ENCODE measurements around the gene CC2D2B.
"Not testable (repeated sequence)": the region's sequence is repeated elsewhere in the genome, so short reads cannot be mapped to it uniquely, and the experiment has no call there.

Gene CC2D2B

DNA sequence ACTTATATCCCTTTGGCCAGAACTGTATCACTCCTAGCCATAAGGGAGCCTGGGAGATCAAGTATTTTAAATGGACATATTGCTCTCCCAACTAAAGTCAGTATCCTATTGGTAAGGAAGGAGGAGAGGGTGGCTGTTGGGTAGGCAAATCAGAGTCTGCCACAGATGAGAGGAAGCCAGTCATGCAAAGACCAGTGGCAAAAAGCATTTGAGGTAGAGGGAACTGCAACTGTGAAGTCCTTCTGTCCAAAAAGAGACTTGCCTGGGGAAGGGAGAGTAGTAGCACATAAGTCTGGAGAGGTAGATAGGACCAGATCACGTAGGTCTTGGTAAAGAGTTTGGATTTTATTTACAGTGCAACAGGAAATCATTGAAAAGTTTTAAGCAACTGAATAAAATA, 126.8 kb downstream of the CC2D2B start:
- Mint-ChIP-seq H3K9me3 (no peaks in the 10 kb centered on the region), H3K27ac (no peak overlapping the region), H3K4me3 (no peak overlapping the region), H3K27me3 (peaks cover 15% of the 10 kb centered on the region), H3K36me3 (ENCODE audit: low read depth) (no peaks in the 10 kb centered on the region), H3K4me1 (no peaks in the 10 kb centered on the region)
- no peak for DNase-seq
- ATAC-seq: no peak

DNA sequence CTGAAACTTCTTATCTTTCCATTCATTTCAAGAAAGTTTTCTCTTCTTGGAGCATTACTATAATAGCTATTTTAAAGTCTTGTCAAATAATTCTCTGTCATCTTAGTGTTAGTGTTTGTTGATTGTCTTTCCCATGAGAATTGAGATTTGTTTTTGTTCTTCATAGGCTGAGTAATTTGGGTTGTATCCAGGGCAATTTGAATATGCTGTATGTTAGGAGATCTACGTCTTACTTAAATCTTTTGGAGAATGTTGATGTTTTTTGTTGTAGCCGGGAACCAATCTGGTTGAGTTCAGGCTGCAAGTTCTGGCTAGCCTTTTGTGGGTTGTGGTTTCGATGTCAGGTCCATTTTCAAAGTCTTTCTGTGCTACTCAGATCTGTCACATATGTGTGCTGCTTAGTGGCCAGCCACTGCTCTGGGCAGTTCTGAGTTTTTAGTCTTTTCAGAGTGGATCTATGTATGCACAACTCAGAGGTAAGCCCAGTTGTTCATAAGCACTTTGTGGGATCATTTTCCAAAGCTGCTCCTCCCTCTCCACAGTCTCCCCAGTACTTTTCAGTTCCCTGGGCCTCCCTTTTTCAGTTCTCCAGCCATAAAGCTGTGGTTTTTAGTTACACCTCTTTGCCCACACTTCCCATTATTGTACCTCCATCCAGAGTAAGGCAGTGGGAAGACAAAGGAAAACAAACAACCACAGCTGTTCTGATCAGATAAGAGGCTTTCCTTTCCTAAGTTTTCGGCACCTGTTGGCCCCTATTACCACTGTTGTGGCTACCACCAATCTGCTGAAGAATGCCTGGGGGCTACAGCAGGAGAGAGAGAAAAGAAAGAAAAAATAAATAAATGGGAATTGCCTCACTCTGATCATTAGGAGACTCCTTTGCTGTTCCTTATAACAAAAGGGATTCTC, 131.0 kb downstream of the CC2D2B start:
- no peak overlapping the region for H3K27ac Mint-ChIP-seq
- no peak for ATAC-seq
- no peaks in the 10 kb centered on the region for H3K36me3 Mint-ChIP-seq (ENCODE audit: low read depth)
- DNase-seq: no peak
- H3K9me3 Mint-ChIP-seq: no peaks in the 10 kb centered on the region
- H3K27me3 Mint-ChIP-seq: peaks cover 15% of the 10 kb centered on the region
- H3K4me3 Mint-ChIP-seq: no peak overlapping the region
- peaks cover 8% of the 10 kb centered on the region for H3K4me1 Mint-ChIP-seq

DNA sequence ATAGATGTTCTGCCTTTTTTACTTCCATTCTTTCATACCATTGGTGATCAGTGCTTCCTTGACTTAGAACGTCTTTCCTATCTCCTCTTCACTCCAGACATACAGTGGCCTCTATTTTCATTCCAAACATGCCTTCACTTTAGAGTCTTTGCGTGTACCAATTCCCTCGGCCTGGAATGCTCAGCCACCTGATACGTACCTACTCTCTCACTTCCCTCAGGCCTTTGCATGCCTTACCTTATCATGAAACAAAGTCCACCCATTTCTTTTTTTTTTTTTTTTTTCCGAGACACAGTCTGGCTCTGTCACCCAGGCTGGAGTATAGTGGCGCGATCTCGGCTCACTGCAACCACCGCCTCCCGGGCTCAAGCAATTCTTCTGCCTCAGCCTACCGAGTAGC, 133.4 kb downstream of the CC2D2B start:
- Mint-ChIP-seq H3K27me3 (peaks cover 15% of the 10 kb centered on the region), H3K4me3 (no peak overlapping the region), H3K4me1 (peaks cover 26% of the 10 kb centered on the region), H3K27ac (no peak overlapping the region), H3K9me3 (no peaks in the 10 kb centered on the region), H3K36me3 (ENCODE audit: low read depth) (peaks cover 9% of the 10 kb centered on the region)
- no peak for DNase-seq
- ATAC-seq: no peak

DNA sequence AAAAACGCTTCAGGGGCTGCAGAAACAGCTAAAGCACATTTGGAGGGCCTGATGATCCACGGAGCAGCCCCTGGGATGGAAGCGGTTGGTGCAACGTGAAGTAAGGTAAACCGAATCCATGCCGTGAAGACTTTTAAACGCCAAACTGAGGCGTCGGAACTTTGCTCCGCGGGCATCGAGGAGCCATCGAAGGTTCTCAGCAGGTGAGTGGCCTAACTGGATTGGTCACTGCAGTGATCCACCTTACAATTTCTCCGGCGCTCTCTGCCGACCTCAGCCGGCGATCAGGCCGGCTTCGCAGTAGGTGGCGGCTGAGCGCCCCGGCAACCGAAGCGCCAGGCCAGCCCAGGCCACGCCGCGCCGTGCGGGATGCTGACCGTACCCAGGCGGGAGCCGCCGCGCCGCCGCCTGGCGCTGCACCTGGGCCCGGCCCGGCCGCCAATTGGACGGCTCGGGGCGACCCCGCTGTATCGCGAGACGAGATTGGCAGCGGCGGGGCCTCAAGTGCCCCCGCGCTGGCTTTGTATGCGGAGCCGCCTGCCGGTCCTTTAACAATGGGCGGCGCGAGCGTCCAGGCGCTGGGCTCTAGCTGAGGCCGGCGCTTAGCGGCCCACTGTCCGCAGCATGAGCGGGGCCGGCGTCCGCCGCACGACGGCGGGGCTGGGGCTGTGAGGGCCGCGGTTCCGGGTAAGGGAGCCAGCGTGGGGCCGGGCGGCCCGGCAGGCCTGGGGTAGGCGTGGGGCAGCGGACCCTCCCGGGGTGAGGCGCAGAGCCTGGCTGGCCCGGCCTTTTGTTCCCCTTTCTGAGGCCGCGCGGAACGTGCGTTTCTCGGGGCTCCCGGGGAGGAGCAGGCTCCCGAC, 135.5 kb downstream of the CC2D2B start, which contains the start of gene CCNJ:
Gene CCNJ (plus strand): TSS at position 551 of the 860 bp plus-strand sequence. CDS start 811 bp downstream, outside the sequence.
- Mint-ChIP-seq H3K27me3 (peaks cover 4% of the 10 kb centered on the region), H3K4me3 (peak within 1 kb of the TSS; percentile 91), H3K4me1 (peaks cover 41% of the 10 kb centered on the region), H3K36me3 (ENCODE audit: low read depth) (peaks cover 26% of the 10 kb centered on the region), H3K27ac (peak within 1 kb of the TSS; percentile 75), H3K9me3 (no peaks in the 10 kb centered on the region)
- ATAC-seq: peak; percentile 95
- peak; percentile 84 for DNase-seq

DNA sequence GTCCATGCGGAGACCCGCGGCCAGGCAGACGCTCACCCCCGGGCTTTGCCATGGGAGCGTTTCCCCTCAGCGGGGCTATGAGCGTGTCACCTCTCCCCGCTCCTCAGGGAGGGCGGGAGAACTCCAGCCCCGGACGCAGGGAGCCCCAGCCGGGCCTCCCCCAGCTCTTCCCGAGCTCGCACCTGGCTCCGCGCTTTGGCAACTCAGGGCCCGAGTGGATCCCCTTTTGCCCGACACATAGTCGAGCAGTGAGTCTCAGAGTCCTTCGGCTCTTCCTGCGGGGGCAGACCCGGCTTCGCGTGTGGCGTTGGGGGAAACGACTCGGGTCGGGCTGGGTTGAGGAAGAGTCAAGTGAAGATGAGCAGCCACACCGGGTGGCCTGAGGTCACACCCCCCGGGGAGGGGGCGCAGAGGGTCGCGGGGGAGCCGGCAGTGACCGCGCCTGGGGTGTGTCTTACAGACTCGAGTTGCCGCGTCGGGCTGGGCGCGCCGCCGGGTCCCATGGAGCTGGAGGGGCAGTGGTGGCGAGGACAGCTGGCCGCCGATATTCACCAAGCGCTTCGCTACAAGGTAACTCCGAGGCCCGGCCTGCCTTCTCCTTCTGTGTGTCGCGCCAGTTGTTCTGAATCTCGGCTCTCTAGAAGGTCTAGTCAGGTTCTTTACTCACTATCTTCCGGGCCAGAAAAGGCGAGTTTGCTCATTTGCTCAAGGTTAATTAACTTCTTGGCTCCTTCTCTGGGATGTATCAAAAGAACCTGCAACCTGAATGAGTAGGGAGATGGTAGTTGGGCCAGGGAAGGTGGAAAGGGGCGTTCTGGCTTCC, 136.3 kb downstream of the CC2D2B start:
- peak; percentile 52 for DNase-seq
- Mint-ChIP-seq H3K27me3 (no peaks in the 10 kb centered on the region), H3K4me3 (peak overlapping the region; percentile 91), H3K27ac (peak overlapping the region; percentile 75), H3K36me3 (ENCODE audit: low read depth) (peaks cover 30% of the 10 kb centered on the region), H3K4me1 (peaks cover 47% of the 10 kb centered on the region), H3K9me3 (no peaks in the 10 kb centered on the region)
- peak; percentile 43 for ATAC-seq

DNA sequence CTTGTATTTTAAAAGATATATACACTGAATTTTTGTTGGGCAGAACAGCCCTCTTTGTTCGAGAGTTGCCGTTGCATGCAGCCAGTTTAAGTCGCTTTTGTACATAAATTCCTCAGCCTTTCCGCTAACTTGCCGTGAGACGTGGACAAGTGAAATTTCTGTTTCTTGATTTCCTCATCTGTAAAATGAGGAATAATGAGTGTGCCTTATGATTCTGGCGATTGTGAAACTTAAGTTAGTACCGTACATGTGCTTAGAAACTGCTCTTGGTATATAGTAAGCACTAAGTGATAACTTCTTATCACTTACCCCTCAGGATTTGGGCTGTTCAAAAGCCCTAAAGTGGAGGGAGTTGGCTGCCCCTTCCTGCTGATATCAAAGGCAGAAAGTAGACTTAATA, 137.0 kb downstream of the CC2D2B start:
- Mint-ChIP-seq H3K36me3 (ENCODE audit: low read depth) (peaks cover 33% of the 10 kb centered on the region), H3K4me1 (peaks cover 49% of the 10 kb centered on the region), H3K27ac (peak overlapping the region; percentile 66), H3K27me3 (no peaks in the 10 kb centered on the region), H3K4me3 (peak overlapping the region; percentile 91), H3K9me3 (no peaks in the 10 kb centered on the region)
- ATAC-seq (no peak), DNase-seq (no peak)

DNA sequence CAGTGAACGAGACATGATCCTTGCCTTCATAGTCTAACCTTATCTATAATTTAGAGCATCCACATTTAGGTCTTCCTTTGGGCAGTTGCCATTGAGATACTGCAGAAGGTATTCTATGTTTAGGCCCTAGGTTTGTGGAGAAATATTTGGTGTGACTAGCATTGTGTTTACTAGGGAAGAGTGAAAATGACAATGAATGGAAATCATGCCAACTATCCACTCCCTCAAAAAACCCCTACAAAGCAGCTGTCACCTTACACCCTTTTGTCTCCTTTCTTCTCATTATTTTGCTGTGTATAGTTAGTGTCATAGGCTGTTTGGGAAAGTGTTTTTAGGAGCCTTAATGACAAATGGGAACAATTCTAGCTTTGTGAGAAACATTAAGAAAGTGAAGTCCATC, 138.8 kb downstream of the CC2D2B start:
- ATAC-seq: no peak
- Mint-ChIP-seq H3K27me3 (no peaks in the 10 kb centered on the region), H3K36me3 (ENCODE audit: low read depth) (peaks cover 49% of the 10 kb centered on the region), H3K9me3 (no peaks in the 10 kb centered on the region), H3K4me3 (no peak overlapping the region), H3K4me1 (peaks cover 51% of the 10 kb centered on the region), H3K27ac (no peak overlapping the region)
- DNase-seq: no peak

DNA sequence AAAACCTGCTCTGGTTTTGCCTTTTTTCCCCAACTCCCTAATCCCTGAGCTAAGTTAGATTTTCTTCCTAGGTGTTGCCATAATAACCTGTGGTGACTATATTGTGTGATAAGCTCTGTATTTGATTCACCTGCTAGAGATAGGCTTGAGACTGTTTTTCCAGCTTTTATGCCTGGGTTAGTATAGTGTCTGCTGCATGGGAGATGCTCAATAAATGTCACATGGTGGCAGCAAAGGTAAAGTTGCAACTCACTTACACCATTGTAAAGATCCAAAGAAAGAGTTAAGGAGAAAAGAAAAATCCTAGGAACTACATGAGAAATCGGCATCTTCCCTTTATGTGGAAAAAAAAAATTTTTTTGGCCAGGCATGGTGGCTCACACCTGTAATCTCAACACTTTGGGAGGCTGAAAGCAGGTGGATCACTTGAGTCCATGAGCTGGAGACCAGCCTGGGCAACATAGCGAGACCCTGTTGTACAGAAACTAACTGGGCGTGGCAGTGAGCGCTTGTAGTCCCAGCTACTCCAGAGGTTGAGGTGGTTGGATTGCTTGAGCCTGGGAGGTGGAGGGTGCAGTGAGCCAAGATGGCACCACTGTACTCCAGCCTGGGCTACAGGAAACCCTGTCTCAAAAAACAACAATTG, 139.4 kb downstream of the CC2D2B start:
- peaks cover 54% of the 10 kb centered on the region for H3K36me3 Mint-ChIP-seq (ENCODE audit: low read depth)
- DNase-seq: no peak
- H3K4me1 Mint-ChIP-seq: peaks cover 55% of the 10 kb centered on the region
- ATAC-seq: no peak
- no peaks in the 10 kb centered on the region for H3K9me3 Mint-ChIP-seq
- H3K27ac Mint-ChIP-seq: no peak overlapping the region
- no peaks in the 10 kb centered on the region for H3K27me3 Mint-ChIP-seq
- no peak overlapping the region for H3K4me3 Mint-ChIP-seq

DNA sequence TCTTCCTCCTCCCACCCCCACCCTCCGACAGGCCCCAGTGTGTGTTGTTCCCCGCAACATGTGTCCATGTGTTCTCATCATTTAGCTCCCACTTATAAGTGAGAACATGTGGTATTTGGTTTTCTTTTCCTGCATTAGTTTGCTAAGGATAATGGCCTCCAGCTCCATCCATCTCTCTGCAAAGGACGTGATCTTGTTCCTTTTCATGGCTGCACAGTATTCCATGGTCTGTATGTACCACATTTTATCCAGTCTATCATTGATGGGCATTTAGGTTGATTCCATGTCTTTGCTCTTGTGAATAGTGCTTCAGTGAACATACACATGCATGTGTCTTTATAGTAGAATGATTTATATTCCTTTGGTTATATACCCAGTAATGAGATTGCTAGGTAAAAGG, 140.2 kb downstream of the CC2D2B start:
- H3K4me3 Mint-ChIP-seq, ATAC-seq, H3K27me3 Mint-ChIP-seq, H3K27ac Mint-ChIP-seq, DNase-seq, H3K9me3 Mint-ChIP-seq: not testable (repeated sequence)
- H3K36me3 Mint-ChIP-seq (ENCODE audit: low read depth): peaks cover 62% of the 10 kb centered on the region
- H3K4me1 Mint-ChIP-seq: peaks cover 50% of the 10 kb centered on the region

DNA sequence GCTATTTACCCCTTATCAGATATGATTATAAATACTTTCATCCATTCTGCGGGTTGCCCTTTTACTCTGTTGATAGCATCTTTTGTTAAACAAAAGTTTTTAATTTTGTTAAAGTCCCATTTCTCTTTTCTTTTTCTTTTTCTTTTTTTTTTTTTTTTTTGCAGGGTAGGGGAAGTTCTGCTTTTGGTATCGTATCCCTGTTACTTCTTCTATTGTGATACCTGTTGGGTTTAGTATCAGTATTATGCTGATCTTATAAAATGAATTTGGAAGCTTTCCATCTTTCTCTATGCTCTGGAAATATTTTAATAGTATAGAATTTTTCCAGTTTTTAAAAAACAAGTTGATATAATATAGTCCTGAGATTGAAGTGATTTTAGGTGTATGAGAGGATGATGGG, 141.6 kb downstream of the CC2D2B start:
- Mint-ChIP-seq H3K27ac (no peak overlapping the region), H3K36me3 (ENCODE audit: low read depth) (peaks cover 66% of the 10 kb centered on the region), H3K4me3 (no peak overlapping the region), H3K4me1 (peaks cover 52% of the 10 kb centered on the region), H3K9me3 (no peaks in the 10 kb centered on the region), H3K27me3 (no peaks in the 10 kb centered on the region)
- no peak for DNase-seq
- no peak for ATAC-seq

DNA sequence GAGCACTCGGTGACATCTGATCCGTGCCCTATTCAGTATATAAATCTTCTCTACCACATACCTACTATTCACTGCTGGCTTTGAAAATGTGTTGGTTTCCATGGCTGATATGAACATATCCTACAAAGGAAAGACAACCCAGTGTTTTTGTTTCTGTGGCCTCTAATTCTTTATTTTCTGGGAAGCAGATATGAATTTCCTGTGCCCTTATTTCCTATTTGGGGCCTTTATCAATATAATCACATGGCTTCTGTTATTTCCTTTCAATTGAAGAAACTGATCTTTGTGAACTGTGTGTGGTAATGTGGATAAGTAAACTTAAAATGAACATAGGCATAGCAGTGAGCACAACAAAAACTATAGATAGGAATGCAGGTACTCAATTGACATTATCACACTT, 146.2 kb downstream of the CC2D2B start:
- no peak for ATAC-seq
- Mint-ChIP-seq H3K9me3 (no peaks in the 10 kb centered on the region), H3K4me1 (peaks cover 18% of the 10 kb centered on the region), H3K27me3 (no peaks in the 10 kb centered on the region), H3K36me3 (ENCODE audit: low read depth) (peaks cover 62% of the 10 kb centered on the region), H3K4me3 (no peak overlapping the region), H3K27ac (no peak overlapping the region)
- no peak for DNase-seq

DNA sequence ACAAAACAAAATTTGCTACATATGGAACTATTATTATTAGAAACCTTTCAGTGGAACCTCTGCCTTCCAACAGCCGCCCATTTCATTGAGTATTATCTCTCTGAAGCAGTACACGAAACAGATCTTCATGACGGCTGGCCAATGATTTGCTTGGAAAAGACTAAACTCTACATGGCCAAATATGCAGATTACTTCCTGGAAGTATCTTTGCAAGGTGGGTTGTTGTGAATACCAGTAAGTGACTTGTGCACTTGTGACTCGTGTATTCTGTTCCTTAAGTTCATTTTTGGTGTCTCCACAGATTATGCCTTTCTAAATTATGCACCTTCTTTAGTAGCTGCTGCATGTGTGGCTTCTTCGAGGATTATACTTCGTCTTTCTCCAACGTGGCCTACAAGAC, 149.0 kb downstream of the CC2D2B start:
- Mint-ChIP-seq H3K27me3 (no peaks in the 10 kb centered on the region), H3K36me3 (ENCODE audit: low read depth) (peaks cover 59% of the 10 kb centered on the region), H3K27ac (no peak overlapping the region), H3K9me3 (no peaks in the 10 kb centered on the region), H3K4me1 (peaks cover 11% of the 10 kb centered on the region), H3K4me3 (no peak overlapping the region)
- DNase-seq (no peak), ATAC-seq (no peak)

DNA sequence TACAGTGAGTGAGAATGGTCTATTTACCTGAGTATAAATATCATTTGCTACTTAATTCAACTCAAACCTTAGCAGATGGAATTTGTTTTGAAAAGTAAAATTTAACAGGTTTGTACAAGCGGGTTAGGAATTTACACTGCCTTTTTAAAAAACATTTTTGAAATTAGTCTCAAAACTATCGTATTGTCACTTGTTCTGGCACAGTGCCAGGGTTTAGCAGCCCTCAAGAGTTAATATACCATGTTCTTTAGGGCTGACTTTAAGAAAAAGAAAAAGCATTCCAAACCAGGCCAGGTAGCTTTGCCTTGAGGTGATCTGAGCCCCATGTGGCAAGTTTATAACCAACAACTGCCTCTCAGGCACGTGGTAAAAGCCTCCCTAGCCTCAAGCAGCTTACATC, 153.5 kb downstream of the CC2D2B start:
- Mint-ChIP-seq H3K4me3 (no peak overlapping the region), H3K4me1 (peaks cover 17% of the 10 kb centered on the region), H3K9me3 (no peaks in the 10 kb centered on the region), H3K27me3 (no peaks in the 10 kb centered on the region), H3K36me3 (ENCODE audit: low read depth) (peaks cover 51% of the 10 kb centered on the region), H3K27ac (no peak overlapping the region)
- DNase-seq (no peak), ATAC-seq (no peak)

DNA sequence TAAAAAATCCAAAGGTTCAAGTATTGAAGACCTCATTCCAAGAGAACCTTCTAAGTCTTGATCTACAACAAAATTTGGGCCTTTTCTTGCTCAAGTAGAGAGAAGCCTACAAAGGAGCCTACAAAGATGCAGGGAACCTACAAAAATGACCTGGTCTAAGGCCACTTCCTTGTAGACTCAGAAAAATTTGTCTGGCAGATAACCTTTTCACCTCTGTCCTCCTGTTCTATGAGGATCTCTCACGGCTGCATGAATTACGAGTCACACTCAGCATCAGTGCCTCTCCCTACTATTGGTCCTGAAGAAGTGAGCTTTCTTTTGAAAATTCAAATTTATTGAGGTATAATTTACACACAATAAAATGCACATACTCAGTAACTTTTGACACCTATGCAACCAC, 164.9 kb downstream of the CC2D2B start:
- no peak for DNase-seq
- Mint-ChIP-seq H3K4me3 (no peak overlapping the region), H3K27ac (no peak overlapping the region), H3K9me3 (no peaks in the 10 kb centered on the region), H3K27me3 (no peaks in the 10 kb centered on the region), H3K36me3 (ENCODE audit: low read depth) (peaks cover 2% of the 10 kb centered on the region), H3K4me1 (peaks cover 19% of the 10 kb centered on the region)
- no peak for ATAC-seq

Measured in activated naive CD8-positive, alpha-beta T cell treated with anti-CD3 and anti-CD28 coated beads, Interleukin-2, amount 50 U/mL, for 24 hours (primary cell).